ENCODE results near the gene CISD1. TPM values are rescaled to one million over a fixed set of nuclear protein-coding genes. Genes with fewer than 3 reads are reported as not detected.

The CISD1 gene
- total RNA-seq, 1 donor from 2014 or later, result 24.5 TPM

DNA sequence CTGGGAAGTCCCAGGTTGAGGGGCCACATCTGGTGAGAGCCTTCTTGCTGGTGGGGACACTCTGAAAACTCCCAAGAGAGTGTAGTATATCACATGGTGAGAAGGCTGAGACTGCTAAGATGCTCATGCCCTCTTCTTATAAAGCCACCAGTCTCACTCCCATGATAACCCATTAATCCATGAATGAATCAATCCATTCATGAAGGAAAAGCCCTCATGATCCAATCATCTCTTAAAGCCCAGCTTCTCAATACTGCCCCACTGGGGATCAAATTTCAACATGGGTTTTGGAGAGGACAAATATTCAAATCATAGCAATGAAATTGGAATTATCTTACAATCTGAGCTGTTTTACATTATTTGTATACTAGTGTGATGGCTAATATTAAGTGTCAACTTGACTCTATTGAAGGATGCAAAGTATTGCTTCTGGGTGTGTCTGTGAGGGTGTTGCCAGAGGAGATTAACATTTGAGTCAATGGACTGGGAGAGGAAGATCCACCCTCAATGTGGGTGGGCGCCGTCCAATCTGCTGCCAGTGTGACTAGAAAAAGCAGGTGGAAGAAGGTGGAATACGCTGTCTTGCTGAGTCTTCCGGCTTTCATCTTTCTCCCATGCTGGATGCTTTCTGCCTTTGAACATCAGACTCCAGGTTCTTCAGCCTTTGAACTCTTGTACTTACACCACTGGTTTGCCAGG is 51.5 kb downstream of the CISD1 start:
- no peak for DNase-seq
- Histone ChIP-seq H3K27ac (no peak overlapping the region), H3K36me3 (no peaks in the 10 kb centered on the region), H3K9me3 (no peaks in the 10 kb centered on the region), H3K27me3 (ENCODE audit: low read depth) (no peaks in the 10 kb centered on the region), H3K4me1 (no peaks in the 10 kb centered on the region), H3K4me3 (no peak overlapping the region)
- no peak for ATAC-seq
- TF ChIP-seq CTCF (IDR thresholded peaks at IDR 0.05), result no peak
- intact Hi-C loops (cut with DNase I), result no loop called here

DNA sequence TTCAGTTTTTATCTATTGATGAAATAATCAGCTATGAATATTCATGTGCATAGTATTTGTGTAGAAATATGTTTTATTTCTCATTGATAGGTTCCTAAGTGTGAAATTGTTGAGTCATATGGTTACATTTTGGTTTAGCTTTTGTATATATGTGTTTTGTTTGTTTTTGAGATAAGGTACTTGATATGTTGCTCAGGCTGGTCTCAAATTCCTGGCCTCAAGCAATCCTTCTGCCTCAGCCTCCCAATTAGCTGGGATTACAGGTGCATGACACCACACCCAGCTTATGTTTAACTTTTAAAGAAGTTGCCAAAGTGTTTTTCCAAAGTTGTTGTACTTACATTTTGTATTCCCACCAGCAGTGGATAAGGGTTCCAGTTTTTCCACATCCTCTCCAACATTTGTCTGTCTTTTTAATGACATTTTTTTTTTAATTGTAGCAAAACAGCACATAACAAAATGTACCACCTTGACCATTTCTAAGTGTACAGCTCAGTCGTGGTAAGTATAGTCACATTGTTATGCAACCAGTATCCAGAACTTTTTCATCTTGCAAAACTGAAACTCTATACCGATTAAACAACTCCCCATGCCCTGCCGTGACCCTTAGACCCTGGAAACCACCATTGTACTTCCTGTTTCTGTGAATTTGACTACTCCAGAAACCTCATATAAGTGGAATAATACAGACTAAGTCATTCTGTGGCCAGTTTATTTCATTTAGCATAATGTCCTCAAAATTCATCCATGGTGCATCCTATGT is 53.3 kb downstream of the CISD1 start:
- Histone ChIP-seq H3K27ac (no peak overlapping the region), H3K27me3 (ENCODE audit: low read depth) (no peaks in the 10 kb centered on the region), H3K4me3 (no peak overlapping the region), H3K4me1 (no peaks in the 10 kb centered on the region), H3K36me3 (no peaks in the 10 kb centered on the region), H3K9me3 (no peaks in the 10 kb centered on the region)
- DNase-seq, result no peak
- intact Hi-C loops (cut with DNase I), result no loop called here
- ATAC-seq, result peak; percentile 65 to 85
- no peak for TF ChIP-seq CTCF (IDR thresholded peaks at IDR 0.05)

DNA sequence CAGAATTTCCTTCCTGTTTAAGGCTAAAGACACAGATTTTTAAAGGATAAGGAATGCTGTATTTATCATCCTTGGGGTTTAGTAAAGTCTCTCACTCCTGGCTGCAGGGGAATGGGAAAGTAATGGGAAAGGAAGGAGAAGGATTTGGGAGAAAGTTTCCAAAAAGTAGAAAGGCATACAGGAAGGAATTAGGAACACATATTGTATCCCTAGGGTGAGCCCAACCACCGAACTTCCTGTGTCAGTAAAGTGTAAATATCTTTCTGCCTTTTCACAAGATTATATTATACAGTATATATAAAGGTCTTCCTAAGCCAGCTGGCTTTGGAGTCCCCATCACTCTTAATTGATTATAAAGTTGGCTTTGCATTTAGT is 53.9 kb downstream of the CISD1 start:
- intact Hi-C loops (cut with DNase I), result no loop called here
- H3K9me3 ChIP-seq, result no peaks in the 10 kb centered on the region
- no peaks in the 10 kb centered on the region for H3K27me3 ChIP-seq (ENCODE audit: low read depth)
- ATAC-seq (no peak), DNase-seq (no peak)
- no peaks in the 10 kb centered on the region for H3K36me3 ChIP-seq
- no peak overlapping the region for H3K27ac ChIP-seq
- H3K4me3 ChIP-seq, result no peak overlapping the region
- no peak for TF ChIP-seq CTCF (IDR thresholded peaks at IDR 0.05)
- no peaks in the 10 kb centered on the region for H3K4me1 ChIP-seq

GRCh38 chr10:58326967-58327381 is 58.0 kb downstream of the CISD1 start:
- Histone ChIP-seq H3K27ac (no peak overlapping the region), H3K36me3 (no peaks in the 10 kb centered on the region), H3K4me3 (no peak overlapping the region), H3K9me3 (no peaks in the 10 kb centered on the region), H3K4me1 (no peaks in the 10 kb centered on the region), H3K27me3 (ENCODE audit: low read depth) (no peaks in the 10 kb centered on the region)
- no peak for TF ChIP-seq CTCF (IDR thresholded peaks at IDR 0.05)
- DNase-seq (no peak), ATAC-seq (peak; percentile 13 to 40)
- intact Hi-C loops (cut with DNase I), result no loop called here

DNA sequence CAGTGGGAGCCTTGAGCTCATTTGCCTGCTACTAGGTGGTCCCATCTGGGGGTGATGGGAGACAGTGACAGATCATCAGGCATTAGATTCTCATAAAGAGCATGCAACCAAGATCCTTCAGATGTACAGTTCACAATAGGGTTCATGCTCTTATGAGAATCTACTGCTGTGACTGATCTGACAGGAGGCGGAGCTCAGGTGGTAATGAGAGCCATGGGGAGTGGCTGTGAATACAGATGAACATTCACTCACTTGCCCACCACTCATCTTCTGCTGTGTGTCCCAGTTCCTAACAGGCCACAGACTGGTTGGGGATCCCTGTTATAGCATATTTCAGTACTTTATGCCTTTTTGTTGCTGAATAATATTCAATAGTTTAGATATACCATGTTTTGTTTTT is 59.3 kb downstream of the CISD1 start:
- H3K4me1 ChIP-seq, result no peaks in the 10 kb centered on the region
- no peaks in the 10 kb centered on the region for H3K36me3 ChIP-seq
- intact Hi-C loops (cut with DNase I), result no loop called here
- DNase-seq, result no peak
- no peak overlapping the region for H3K4me3 ChIP-seq
- ATAC-seq, result no peak
- H3K27me3 ChIP-seq (ENCODE audit: low read depth), result no peaks in the 10 kb centered on the region
- no peak overlapping the region for H3K27ac ChIP-seq
- H3K9me3 ChIP-seq, result no peaks in the 10 kb centered on the region
- TF ChIP-seq CTCF (IDR thresholded peaks at IDR 0.05), result no peak

Measured in lower lobe of right lung (tissue), 2 donors.